Lower leg skin (tissue), 4 donors: ENCODE measurements around the gene THAP8. TPM values are rescaled to one million over a fixed set of nuclear protein-coding genes. Genes with fewer than 3 reads are reported as not detected.

Experiments
- DNase-seq, 2 donors: peaks; one replicate each; pipeline ENCODE4 v3.0.0-alpha.2; 2019; ENCODE audit warnings: low spot score in 2 of 2
- H3K4me3 ChIP-seq: fragments of 200-600 bp; sonication (generic); 2 replicates; pipeline ENCODE4 v1.5.1; 2017; ENCODE audit warnings: mild to moderate bottlenecking, low read depth; ENCODE audit not compliant: poor library complexity, severe bottlenecking
- POLR2A ChIP-seq, 2 donors: fragments of 450-650 bp; IDR thresholded peaks; one replicate each; pipeline ENCODE4 v1.6.1; 2016 to 2017; ENCODE audit warnings: antibody characterized with exemption in 2 of 2, mild to moderate bottlenecking in 1 of 2, moderate library complexity in 1 of 2
- WGBS, 2 donors: methylation state at CpG; one replicate each; pipeline ENCODE4 v1.1.5; 2018; 5-methylcytosine and 5-hydroxymethylcytosine counted together
- intact Hi-C: fragments of 100-400 bp; cut with DNase I; formaldehyde crosslinking; loops from one replicate; pipeline ENCODE4 v1.15.0; 2023; ENCODE audit warnings: low total_unique reads
- total RNA-seq, 4 donors: library from RNA; depleted of rRNA; stranded (reverse); fragments of >200 nt; gene quantifications; one replicate each; pipeline ENCODE4 v1.1.0, GENCODE V29; 2016
- TF ChIP-seq, protein P1 (sequence below), 3 donors: fragments of 450-650 bp; IDR thresholded peaks; one replicate each; pipeline ENCODE4 v1.5.1; 2016; ENCODE audit warnings: antibody characterized with exemption in 3 of 3, mild to moderate bottlenecking in 3 of 3, moderate library complexity in 2 of 3

The THAP8 gene
- total RNA-seq, 4 donors from 2014 or later: 9.1 to 27.4 (median 9.5) TPM

DNA sequence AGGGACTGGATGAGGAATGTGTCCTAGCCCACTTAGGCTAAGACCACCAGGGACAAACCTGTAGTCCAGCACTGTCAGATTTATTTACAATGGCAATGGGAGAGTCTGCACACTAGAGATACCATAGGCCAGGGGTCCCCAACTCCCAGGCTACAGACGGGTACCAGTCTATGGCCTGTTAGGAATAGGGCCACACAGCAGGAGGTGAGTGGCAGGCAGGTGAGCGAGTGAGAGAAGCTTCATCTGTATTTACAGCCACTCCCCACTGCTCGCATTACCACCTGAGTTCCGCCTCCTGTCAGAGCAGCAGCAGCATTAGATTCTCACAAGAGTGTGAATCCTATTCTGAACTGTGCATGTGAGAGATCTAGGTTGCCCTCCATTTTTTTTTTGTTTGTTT lies 2.4 kb downstream of the THAP8 start:
- 90 to 92% methylated on average over 4 of the region's 4 CpGs for WGBS, 2 donors
- intact Hi-C loops: loop anchor here (10.0 kb wide), 1 partner anchor 47 kb away; the partner anchor contains the start of gene SYNE4
- H3K4me3 ChIP-seq: no peak overlapping the region
- no peak for DNase-seq
- TF ChIP-seq, protein P1, sequence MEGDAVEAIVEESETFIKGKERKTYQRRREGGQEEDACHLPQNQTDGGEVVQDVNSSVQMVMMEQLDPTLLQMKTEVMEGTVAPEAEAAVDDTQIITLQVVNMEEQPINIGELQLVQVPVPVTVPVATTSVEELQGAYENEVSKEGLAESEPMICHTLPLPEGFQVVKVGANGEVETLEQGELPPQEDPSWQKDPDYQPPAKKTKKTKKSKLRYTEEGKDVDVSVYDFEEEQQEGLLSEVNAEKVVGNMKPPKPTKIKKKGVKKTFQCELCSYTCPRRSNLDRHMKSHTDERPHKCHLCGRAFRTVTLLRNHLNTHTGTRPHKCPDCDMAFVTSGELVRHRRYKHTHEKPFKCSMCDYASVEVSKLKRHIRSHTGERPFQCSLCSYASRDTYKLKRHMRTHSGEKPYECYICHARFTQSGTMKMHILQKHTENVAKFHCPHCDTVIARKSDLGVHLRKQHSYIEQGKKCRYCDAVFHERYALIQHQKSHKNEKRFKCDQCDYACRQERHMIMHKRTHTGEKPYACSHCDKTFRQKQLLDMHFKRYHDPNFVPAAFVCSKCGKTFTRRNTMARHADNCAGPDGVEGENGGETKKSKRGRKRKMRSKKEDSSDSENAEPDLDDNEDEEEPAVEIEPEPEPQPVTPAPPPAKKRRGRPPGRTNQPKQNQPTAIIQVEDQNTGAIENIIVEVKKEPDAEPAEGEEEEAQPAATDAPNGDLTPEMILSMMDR (IDR thresholded peaks at IDR 0.05): no peak
- TF ChIP-seq POLR2A (IDR thresholded peaks at IDR 0.05): no peak

DNA sequence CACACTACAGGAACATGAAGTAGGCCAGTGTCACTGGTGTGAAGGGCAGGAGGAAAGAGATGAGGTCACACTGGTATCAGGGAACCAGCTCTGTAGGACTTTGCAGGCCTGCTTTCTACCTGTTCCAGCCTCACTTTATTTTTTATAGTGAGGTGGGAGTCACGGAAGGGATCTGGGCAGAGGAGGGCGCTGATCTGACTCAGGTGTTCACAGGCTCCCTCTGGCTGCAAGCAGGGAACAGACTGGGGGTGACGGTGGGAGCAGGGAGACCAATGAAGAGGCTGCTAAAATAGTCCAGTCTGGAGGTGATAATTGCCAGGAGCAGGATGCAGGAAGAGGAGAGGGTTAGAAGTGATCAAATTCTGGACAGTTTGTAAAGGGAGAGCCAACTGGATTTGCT lies 2.8 kb downstream of the THAP8 start:
- intact Hi-C loops: loop anchor here (10.0 kb wide), 1 partner anchor 46 kb away; the partner anchor contains the start of gene SYNE4
- no peak for DNase-seq
- no peak overlapping the region for H3K4me3 ChIP-seq
- 63 to 77% methylated on average over 3 of the region's 3 CpGs for WGBS, 2 donors
- TF ChIP-seq, protein P1 (IDR thresholded peaks at IDR 0.05): no peak
- no peak for TF ChIP-seq POLR2A (IDR thresholded peaks at IDR 0.05)

DNA sequence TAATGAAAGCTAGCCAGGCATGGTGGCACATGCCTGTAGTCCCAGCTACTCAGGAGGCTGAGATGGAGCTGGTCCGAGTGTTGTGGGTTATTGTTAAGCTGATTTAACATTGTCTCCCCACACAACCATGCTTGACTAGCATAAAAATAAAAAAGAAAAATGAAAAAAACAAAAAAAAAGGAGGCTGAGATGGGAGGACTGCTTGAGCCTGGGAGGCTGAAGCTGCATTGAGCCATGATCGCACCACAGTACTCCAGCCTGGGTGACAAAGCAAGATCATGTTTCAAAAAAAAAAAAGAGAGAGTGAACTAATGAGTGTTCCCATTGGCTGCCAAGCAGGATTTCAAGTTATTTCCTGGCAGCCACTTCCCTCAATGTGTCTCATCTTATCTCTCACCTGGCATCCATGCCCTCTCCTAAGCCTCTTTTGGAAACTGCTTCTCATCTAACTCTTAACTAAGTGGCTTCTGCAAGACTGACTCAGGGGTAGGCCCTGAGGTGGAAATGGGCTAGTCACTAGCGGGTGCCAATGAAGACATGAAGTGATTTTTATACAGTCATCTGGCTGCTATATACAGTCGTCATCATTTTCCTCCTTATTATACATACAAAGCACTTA lies 4.9 kb downstream of the THAP8 start:
- 67 to 75% methylated on average over 4 of the region's 4 CpGs for WGBS, 2 donors
- intact Hi-C loops: no loop called here
- DNase-seq: no peak
- H3K4me3 ChIP-seq: no peak overlapping the region
- TF ChIP-seq POLR2A (IDR thresholded peaks at IDR 0.05): no peak
- TF ChIP-seq, protein P1 (IDR thresholded peaks at IDR 0.05): no peak

DNA sequence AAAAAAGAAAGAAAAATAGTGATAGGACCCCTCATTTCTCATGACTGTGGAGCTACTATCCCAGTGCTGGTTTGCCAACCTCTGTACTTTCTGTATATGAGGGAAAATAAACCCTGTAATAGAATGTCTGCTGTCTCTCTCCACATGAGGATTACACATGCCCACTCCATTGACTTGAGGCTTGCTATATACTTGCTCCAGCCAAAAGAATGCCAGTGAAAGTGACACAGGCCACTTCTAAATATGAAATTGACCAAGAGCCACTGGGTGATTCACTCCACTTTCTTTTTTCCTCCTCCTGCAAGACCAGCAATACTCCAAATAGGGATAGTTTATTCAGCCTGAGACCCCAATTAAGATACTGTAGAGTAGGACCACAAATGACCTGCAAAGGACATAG lies 6.2 kb downstream of the THAP8 start:
- intact Hi-C loops: no loop called here
- DNase-seq: no peak
- H3K4me3 ChIP-seq: no peak overlapping the region
- TF ChIP-seq, protein P1 (IDR thresholded peaks at IDR 0.05): no peak
- TF ChIP-seq POLR2A (IDR thresholded peaks at IDR 0.05): no peak

DNA sequence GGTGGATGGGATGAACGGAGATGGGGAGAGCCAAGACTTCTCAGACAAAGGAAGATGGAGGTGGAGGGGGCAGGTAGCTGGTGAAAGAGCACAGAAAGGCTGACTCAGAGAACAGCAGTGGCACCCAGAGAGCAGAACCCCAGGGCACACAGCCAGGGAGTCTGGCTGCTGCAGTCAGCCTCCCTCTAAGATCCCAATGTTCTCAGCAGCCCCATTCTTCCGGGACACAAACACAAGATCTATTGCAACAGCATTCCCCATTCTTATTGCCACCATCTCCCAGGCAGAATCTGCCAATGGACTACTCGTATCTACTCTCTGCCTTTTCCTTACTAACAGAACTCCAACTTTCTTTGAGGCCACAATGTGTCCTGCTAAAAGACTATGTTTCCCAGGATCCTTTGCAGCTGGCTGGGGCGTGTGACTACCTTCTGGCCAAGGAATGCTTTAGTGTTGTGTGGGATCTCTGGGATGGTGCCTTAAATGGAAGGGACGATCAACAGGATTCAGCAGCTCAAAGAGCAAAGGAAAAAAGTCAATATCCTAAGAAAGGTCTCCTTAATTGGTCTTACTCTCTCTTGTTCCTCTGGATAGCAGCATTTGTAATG lies 7.5 kb downstream of the THAP8 start:
- TF ChIP-seq POLR2A (IDR thresholded peaks at IDR 0.05): no peak
- TF ChIP-seq, protein P1 (IDR thresholded peaks at IDR 0.05): no peak
- no peak overlapping the region for H3K4me3 ChIP-seq
- 91 to 93% methylated on average over 5 of the region's 5 CpGs for WGBS, 2 donors
- intact Hi-C loops: no loop called here
- no peak for DNase-seq
